Astrocyte of the spinal cord (primary cell): Measurements from ENCODE around the gene OMA1.

Source experiments
- DNase-seq: peaks from one replicate; pipeline ENCODE4 v3.0.0; 2011; ENCODE audit warnings: low read depth, low spot score
- H3K4me3 ChIP-seq: 2 replicates; pipeline ENCODE4 v1.5.1; 2011; ENCODE audit warnings: low read depth, mild to moderate bottlenecking, low read length, moderate library complexity
- in situ Hi-C: cut with HindIII; loops from 2 replicates; pipeline ENCODE4 v1.10.0; 2017; ENCODE audit warnings: low sequenced_read_pairs
- TF ChIP-seq, protein P1 (sequence below): IDR thresholded peaks from 2 replicates; pipeline ENCODE4 v1.5.1; 2012; ENCODE audit warnings: low read depth, mild to moderate bottlenecking, low read length, inconsistent platforms

OMA1 gene

DNA sequence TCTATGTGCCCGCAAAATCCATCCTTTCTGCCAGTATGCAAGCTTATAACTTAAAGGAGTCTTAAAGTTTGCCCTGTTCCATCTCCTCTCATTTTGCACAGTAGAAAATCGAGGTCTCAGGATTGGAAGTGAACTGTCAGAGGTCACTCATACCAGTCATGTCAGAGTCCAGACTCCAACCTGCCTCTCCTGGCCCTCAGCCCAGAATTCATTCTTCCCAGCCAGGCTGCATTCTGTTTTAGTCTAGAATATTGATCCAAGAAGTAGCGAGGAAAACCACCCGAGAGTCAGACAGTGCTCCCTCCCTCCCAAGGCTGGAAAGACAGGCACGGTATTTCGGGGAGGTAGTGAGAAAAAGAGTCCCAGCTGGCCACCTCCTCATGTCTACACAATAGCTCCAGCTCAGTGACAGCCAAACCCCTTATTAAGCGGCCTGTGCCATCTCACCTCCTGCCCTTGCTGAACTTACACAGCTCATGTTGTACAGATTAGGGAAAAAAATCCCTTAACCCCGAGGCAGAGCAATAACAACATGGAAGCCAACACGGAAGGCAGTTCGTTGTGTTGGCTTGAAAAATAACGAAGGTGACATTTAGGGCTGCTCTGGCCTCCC is 89.4 kb downstream of the OMA1 start:
- H3K4me3 ChIP-seq = no peak overlapping the region
- DNase-seq = no peak
- in situ Hi-C loops = no loop called here
- TF ChIP-seq, protein P1, sequence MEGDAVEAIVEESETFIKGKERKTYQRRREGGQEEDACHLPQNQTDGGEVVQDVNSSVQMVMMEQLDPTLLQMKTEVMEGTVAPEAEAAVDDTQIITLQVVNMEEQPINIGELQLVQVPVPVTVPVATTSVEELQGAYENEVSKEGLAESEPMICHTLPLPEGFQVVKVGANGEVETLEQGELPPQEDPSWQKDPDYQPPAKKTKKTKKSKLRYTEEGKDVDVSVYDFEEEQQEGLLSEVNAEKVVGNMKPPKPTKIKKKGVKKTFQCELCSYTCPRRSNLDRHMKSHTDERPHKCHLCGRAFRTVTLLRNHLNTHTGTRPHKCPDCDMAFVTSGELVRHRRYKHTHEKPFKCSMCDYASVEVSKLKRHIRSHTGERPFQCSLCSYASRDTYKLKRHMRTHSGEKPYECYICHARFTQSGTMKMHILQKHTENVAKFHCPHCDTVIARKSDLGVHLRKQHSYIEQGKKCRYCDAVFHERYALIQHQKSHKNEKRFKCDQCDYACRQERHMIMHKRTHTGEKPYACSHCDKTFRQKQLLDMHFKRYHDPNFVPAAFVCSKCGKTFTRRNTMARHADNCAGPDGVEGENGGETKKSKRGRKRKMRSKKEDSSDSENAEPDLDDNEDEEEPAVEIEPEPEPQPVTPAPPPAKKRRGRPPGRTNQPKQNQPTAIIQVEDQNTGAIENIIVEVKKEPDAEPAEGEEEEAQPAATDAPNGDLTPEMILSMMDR = no peak

DNA sequence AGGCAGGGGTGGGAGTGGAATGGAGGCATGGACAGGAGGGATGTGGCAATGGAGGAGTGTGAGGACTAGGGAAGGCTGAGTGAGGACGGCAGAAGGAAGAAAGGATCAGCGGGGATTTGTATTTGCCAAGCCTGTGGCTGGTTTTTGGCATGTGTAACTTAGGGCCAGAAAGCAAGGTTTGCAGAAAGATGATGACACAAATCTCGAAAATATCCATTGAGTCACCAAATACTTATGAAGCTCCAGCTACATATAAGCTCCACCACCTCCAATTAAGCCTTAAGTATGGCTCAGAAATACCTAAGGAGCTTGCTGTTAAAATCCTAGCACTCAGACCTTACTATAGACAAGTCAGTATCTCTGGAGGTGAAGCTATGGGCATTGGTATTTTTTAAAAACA is 90.1 kb downstream of the OMA1 start:
- H3K4me3 ChIP-seq = no peak overlapping the region
- TF ChIP-seq, protein P1 = no peak
- no peak for DNase-seq
- in situ Hi-C loops = no loop called here

DNA sequence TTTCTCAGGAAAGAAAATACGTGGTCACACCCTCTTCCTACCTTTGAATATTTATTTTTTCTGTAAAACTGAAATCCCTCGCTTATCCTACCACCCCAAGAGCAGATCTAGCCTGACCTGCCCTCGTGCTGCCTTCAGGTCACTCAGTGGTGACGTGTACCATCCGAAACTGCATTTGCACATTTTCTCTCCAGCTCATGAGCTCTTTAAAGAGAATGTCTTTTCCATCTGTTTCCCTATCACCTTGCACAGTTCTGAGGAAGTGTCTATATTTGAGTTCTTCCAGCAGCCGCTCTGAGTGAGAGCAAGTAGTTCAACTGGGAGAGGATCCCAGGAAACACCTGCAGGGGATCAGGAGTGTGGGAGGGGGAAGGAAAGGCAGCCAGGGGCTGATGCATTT is 91.7 kb downstream of the OMA1 start:
- no peak for DNase-seq
- TF ChIP-seq, protein P1 = no peak
- in situ Hi-C loops = no loop called here
- H3K4me3 ChIP-seq = no peak overlapping the region

DNA sequence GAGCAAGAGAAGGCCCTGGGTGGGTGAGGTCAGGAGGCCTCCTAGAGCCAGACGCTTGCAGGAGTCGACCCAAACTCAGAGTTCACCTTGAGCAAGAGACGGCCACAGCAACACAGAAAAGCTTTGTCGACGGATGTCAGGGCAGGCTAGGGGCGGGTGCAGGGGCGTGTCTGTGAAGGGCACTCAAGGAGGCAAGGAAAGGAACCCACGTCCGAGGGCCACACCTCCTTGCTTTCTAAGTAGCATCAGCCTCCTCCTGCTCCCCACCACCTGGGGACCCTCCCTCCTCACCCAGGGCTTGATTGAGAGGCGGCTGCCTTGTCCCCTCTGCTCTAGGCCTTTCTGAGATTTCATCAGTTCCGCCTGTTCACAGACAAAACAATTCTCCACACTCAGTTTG is 92.1 kb downstream of the OMA1 start:
- no peak for DNase-seq
- in situ Hi-C loops = no loop called here
- no peak overlapping the region for H3K4me3 ChIP-seq
- TF ChIP-seq, protein P1 = no peak

DNA sequence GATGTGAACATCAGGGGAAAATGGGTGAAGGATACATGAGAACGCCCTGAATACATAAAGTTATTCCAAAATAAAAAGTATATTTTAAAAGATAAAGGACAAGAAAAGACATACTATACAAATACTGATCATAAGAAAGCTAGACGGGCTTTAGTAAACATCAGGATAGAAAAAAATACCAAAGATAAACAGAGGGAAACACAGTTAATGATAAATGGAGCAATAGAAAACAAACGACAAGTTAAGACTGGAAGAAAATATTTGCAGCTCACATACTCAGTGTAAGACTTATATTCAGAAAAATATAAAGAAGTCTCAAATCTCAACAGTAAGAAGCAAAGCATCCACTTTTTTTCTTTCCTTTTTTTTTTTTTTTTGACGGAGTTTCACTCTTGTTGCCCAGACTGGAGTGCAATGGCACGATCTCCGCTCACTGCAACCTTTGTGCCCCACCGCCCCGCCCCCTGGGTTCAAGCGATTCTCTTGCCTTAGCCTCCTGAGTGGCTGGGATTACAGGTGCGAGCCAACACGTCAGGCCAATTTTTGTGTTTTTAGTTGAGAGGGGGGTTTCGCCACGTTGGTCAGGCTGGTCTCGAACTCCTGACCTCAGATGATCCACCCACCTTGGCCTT is 94.8 kb downstream of the OMA1 start:
- no peak overlapping the region for H3K4me3 ChIP-seq
- TF ChIP-seq, protein P1 = no peak
- DNase-seq = no peak
- in situ Hi-C loops = no loop called here

DNA sequence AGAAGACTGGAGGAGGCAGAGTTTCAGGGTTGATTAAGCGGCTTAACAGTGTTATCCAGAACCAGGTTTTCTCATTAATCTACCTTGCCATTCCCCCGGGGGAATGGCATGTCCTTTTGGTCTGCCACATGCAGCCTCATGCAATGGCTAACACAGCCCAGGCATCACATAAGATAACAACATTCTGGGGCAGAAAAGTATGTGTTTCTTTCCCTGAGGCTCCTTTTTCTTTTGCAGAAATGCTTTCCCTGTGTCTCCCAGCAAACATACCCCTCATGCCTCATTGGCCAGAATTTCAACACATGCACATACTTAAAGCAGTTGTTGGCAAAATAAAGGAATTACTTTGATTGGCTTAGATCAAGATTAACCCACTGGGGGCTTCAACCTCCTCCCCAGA is 98.6 kb downstream of the OMA1 start:
- H3K4me3 ChIP-seq = no peak overlapping the region
- TF ChIP-seq, protein P1 = no peak
- no peak for DNase-seq
- in situ Hi-C loops = no loop called here
